ENCODE measurements around the gene CCDC185.

The CCDC185 gene

DNA sequence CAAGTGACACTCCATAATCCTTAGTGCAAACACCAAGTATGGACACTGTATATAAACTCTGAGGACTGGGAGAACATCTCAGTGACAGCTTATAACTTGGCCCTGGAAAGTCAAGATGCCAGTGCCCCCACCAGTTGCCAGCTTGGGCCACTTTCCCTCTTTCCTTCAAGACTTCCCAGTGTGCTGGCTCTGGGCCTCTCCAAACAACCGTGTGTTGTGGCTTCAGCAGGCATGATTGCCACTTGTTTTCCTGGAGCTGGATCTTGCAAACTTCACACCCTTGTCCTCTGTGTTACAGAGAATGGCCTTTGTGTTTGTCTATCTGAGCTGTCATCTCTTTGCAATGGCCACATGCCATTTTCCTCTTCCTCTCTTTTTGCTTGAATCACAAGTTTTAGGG is 37.0 kb downstream of the CCDC185 start:
- no peak for DNase-seq (ENCODE audit: low read depth)

DNA sequence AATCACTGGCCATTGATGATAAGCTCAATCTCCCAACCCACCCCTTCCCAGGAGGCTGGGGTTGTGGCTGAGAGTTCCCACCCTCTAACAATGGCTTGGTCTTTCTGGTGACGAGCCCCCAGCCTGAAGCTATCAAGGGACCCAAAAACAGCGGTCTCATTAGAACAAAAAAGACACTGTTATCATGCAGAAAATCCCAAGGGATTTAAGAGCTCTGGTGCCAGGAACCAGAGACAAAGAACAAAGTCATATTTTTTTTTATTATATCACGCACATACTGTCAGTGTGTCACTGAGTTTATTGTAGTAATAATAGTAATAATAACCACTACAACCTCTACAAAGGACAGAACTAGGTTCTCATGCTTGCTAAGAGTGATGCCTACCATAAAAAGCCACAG is 43.9 kb downstream of the CCDC185 start:
- no peak for DNase-seq (ENCODE audit: low read depth)

DNA sequence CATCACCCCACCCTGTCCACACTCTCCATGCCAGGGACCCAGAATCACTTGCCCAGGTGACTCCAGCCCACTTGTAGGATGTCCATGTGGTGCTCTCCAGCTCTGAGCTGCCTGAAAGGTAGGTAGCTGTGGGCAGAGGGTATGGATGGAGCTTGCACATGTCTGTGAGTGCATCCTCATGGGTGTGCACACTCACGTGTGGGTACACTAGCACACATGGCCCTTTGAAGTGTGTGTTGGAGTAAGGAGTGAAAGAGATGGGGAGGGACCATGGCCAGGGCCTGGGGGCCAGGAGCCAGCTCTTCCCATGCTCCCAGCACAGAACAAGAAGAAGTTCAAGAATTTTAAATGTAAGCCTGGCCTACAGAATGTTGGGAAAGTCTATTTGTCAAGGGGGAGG is 50.2 kb downstream of the CCDC185 start:
- DNase-seq (ENCODE audit: low read depth): no peak

DNA sequence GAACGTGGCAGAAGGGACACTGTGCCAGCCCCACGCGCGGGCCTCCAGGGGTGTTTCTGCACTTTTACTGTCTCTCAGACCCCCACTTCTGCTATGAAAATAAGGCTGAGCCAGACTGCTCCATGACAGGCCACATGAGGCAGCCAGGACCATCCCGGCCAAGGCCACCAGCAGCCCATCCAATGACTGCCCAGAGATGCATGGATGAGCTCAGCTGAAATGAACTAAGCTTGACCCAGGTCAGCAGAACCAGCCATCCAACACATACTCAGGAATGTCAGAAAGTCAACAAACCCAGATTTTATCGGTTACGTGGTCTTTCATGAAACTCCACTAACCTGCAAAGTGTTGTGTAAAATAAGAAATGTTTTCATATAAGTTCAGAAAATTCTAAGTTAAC is 51.2 kb downstream of the CCDC185 start:
- DNase-seq (ENCODE audit: low read depth): no peak
